Embryonic facial prominence (tissue), 1 donor: ENCODE measurements around the gene KCND2.

ENCODE experiments used
- DNase-seq: peaks from one replicate; pipeline ENCODE4 v3.0.0-alpha.2; 2016; ENCODE audit errors: extremely low spot score

Gene KCND2

DNA sequence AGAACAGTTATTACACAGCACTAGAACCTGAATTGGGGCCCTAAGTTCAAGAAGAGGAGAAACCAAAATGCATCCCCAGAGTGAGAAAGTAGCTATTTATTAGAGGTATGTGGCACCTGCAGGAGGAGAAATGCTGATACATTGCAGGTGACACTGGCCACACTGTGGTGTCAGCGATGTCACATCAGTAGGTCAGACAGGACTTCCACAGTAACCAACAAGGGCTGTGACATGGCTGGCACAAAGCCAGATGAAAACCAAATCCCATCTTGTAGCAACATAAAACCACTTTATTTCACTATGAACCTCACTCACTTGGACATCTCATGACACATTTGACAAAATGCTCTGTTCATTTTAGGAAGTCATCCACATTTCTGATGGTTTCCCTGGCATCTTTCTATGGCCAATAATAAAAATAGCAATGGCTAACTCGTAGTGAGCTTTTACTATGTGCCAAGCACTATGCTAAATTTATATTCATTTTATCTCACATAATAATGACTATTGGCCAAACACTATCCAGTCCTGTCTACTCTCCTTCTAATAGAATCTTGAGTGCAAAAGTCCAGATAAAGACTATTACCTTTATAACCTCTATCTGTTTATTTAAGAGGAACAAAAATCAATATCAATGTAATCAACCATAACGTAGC lies 430.7 kb downstream of the KCND2 start:
- no peak for DNase-seq

DNA sequence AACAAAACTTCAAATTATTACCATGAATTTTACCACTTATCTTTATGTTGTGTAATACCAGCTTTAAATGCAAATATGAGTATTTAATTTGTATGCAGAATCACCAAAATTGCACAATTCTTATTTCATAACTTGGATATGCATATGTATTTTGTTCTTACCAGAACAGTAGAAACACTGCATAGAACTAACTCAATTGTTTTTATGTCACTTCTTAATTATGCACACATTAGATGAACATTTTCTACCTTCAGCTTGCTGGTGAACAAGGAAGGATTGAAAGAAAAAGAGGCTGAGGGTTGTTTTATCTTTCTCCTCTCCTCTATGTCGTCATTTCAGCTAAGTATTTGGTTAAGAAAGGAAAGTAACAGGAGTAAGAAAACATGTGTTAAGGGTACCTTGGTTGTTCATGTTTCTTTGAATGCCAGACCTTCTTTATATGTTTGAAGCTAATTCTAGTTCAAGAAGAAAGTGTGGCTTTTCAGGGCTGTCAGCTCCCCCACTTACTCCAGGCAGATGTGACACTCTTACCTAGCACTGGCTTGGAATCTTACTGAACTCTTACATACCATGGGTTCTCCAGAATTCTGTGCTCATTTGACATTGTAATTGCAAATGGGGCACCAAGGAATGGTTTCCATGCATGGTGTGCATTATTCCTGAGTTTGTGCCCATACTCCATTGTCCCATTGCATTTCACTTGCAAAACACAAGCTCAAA lies 436.4 kb downstream of the KCND2 start:
- DNase-seq, result no peak

- DNase-seq, result no peak
Observed at GRCh38 chr7:120709972-120710320, 437.0 kb downstream of the KCND2 start.

DNA sequence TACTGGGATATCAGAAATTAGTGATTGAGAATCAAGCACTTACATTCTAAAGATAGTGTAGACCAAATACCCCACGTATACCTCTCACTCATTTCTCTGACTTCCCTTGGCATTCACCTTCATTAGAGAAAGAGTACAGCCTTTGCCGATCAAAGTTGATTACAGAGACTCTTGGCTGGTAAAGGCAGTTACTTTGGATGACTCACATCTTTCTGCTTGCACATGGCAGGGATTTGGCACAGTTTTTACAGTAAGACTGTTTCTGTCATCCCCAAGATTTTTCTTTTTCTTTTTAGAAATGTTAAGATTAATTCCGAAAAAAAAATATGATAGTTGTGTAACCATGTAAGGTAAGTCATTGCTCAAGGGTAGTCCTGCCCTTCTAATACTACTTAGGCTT lies 442.0 kb downstream of the KCND2 start:
- DNase-seq, result no peak

GRCh38 chr7:120716307-120716706 lies 443.3 kb downstream of the KCND2 start:
- DNase-seq, result no peak

- no peak for DNase-seq
Observed at GRCh38 chr7:120717166-120717565, 444.2 kb downstream of the KCND2 start.

GRCh38 chr7:120718361-120718760 lies 445.4 kb downstream of the KCND2 start:
- DNase-seq, result no peak

- DNase-seq, result no peak
Observed at GRCh38 chr7:120720317-120720716, 447.3 kb downstream of the KCND2 start.

- no peak for DNase-seq
Observed at GRCh38 chr7:120723465-120724385, 450.8 kb downstream of the KCND2 start.

- no peak for DNase-seq
Observed at GRCh38 chr7:120724448-120724847, 451.5 kb downstream of the KCND2 start.

GRCh38 chr7:120724955-120725354 lies 452.0 kb downstream of the KCND2 start:
- DNase-seq, result no peak

DNA sequence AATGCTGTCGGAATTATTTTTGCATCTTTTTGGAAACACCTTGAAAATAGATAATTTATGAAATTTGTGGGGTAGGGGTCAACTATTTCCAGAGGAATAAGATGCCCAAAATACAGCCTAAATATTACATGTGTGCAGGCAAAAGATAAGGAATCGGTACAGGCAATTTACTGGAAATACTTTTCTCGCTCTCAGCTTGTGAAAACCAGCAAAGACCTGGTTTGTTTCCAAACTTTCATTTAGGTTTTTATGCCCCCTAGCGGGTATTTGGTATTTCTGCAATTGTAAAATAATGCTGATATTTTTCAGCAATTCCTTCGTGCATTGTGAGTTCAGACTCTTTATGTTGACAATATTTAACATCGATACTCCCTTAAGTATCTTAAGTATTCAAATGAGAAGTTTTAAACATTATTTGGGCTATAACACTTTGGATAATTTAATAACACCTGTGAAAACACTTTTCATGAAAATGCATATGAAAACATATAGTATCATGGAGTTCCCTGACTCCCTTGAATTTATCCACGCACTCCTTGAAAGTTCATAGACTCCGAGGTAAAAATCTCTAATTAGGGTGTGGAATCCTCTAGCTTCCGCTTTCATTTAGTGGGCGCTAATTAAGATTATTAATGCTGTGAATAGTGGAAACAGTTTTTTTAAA lies 452.5 kb downstream of the KCND2 start:
- DNase-seq, result peak; percentile 50

- DNase-seq, result no peak
Observed at GRCh38 chr7:120729245-120729644, 456.3 kb downstream of the KCND2 start.

GRCh38 chr7:120731271-120731670 lies 458.3 kb downstream of the KCND2 start:
- no peak for DNase-seq

DNA sequence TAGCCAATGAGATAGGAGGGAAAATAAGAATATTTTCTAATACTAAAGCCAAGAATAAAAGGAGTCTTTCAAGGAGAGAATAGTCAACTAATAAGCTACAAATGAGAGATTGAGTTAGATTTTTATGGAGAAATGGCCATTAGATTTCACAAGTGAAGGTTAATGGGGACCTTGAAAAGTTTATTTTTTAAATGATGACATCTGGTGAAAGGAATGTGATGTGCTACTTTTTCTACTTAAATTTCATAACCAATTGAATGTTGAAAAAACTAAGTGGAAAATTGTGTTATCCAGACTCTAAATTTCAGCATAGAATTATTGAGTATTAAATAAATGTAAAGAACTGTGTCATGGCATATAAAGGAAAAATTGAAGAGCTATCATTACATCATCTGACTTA lies 459.3 kb downstream of the KCND2 start:
- no peak for DNase-seq

GRCh38 chr7:120733143-120733542 lies 460.2 kb downstream of the KCND2 start:
- DNase-seq, result no peak

DNA sequence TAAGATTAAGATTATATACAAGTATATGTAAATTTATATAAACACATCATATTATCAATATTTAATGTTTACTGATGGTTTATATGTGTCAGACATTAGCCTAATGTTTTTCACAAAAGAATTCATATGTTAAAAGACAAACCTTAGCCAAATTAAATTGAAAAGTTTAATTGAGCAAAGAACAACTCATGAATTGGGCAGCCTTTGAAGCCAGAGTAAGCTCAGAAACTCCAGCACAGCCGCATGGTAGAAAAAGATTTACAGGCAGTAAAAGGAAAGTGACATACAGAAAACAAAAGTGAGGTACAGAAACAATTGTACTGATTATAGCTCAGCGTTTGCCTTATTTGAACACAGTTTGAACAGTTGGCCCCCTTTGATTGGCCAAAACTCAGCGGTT lies 460.9 kb downstream of the KCND2 start:
- no peak for DNase-seq

DNA sequence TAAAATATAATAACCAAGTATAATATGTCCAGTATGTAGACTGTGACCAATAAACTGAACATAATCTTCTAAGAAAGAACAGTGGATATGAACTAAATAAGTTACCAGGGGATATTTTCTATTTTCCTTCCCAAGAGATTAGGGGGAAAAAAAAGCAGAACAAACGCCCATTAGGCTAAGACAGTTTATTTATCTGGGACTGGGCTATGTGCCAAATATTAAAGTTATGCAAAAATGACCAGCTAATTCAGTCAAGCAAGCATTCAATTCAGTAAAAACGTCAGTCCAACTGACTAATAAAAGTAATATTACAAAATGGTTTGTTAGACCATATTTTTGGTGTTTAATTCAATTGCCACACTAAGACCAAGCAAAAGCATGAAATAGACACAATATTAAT lies 462.8 kb downstream of the KCND2 start:
- DNase-seq, result no peak

- no peak for DNase-seq
Observed at GRCh38 chr7:120738816-120739215, 465.8 kb downstream of the KCND2 start.

DNA sequence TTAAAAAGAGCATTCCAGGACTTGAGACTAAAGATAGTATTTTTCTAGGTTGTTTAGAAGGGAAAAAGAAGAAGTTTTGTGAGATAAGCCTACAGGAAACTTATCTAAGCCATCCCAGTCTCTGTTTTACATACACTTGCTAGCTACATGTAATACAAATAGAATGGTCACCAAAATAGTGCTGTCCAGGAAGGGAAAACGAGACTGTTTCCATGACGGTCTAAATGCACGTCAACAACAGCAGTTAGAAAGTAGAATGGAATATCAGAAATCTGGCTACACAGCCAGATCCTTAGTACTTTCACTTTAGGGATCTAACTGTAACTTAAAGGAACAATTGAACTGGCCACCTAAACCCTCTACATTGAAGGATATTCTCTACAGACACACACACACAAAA lies 467.4 kb downstream of the KCND2 start:
- no peak for DNase-seq

GRCh38 chr7:120741371-120742042 lies 468.5 kb downstream of the KCND2 start:
- DNase-seq, result no peak

GRCh38 chr7:120742372-120742771 lies 469.4 kb downstream of the KCND2 start:
- DNase-seq, result no peak
